H1 (cell line): ENCODE data around the gene NPR1.

Source experiments
- FOSL1 ChIP-seq: IDR thresholded peaks from 2 replicates; pipeline ENCODE4 v1.6.1; 2011; ENCODE audit warnings: mild to moderate bottlenecking, low read depth, low read length, moderate library complexity; ENCODE audit not compliant: insufficient read depth
- RNF2 ChIP-seq: fragments of 200-900, 300-1000 bp; sonication (generic); IDR thresholded peaks from 2 replicates; pipeline ENCODE4 v1.7.1; 2016; ENCODE audit warnings: borderline replicate concordance, low read depth, mild to moderate bottlenecking, antibody characterized with exemption, low read length; ENCODE audit not compliant: poor library complexity, severe bottlenecking; ENCODE audit errors: missing control alignments
- TF ChIP-seq, protein P1 (sequence below), 3 experiments: IDR thresholded peaks; 1 replicate in 2 of 3; 2 replicates in 1 of 3; pipeline versions ENCODE4 v1.5.1 to v1.6.1; 2011; ENCODE audit warnings: low read length in 3 of 3, mild to moderate bottlenecking in 3 of 3, inconsistent platforms in 2 of 3, low read depth in 1 of 3, moderate library complexity in 1 of 3; ENCODE audit not compliant: insufficient read depth in 1 of 3; ENCODE audit errors: control extremely low read depth in 1 of 3

GRCh38 chr1:153678519-153679336 is at the start of gene NPR1:
- TF ChIP-seq FOSL1 (no peak), RNF2 (no peak)
- TF ChIP-seq, protein P1, sequence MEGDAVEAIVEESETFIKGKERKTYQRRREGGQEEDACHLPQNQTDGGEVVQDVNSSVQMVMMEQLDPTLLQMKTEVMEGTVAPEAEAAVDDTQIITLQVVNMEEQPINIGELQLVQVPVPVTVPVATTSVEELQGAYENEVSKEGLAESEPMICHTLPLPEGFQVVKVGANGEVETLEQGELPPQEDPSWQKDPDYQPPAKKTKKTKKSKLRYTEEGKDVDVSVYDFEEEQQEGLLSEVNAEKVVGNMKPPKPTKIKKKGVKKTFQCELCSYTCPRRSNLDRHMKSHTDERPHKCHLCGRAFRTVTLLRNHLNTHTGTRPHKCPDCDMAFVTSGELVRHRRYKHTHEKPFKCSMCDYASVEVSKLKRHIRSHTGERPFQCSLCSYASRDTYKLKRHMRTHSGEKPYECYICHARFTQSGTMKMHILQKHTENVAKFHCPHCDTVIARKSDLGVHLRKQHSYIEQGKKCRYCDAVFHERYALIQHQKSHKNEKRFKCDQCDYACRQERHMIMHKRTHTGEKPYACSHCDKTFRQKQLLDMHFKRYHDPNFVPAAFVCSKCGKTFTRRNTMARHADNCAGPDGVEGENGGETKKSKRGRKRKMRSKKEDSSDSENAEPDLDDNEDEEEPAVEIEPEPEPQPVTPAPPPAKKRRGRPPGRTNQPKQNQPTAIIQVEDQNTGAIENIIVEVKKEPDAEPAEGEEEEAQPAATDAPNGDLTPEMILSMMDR (IDR thresholded peaks at IDR 0.05; ENCODE audit: control extremely low read depth in 1 of 3, insufficient read depth in 1 of 3, low read depth in 1 of 3, low read length in 3 of 3), result no peak
